ENCODE measurements around the gene GPR39. TPM values are rescaled to one million over a fixed set of nuclear protein-coding genes. Genes with fewer than 3 reads are reported as not detected.

GPR39 gene
- total RNA-seq, 1 donor from 2014 or later = 1.0 TPM

- H3K4me1 Mint-ChIP-seq (ENCODE audit: low read depth, unreplicated experiment) = no peaks in the 10 kb centered on the region
- no peaks in the 10 kb centered on the region for H3K9me3 Mint-ChIP-seq (ENCODE audit: unreplicated experiment)
- no peak overlapping the region for H3K4me3 Mint-ChIP-seq (ENCODE audit: unreplicated experiment)
- peaks cover 3% of the 10 kb centered on the region for H3K27me3 Mint-ChIP-seq (ENCODE audit: unreplicated experiment)
- no peak overlapping the region for H3K27ac Mint-ChIP-seq (ENCODE audit: unreplicated experiment)
- DNase-seq = no peak
- TF ChIP-seq CTCF (IDR thresholded peaks at IDR 0.05; ENCODE audit: partially characterized antibody, unreplicated experiment) = no peak
- peaks cover 4% of the 10 kb centered on the region for H3K36me3 Mint-ChIP-seq (ENCODE audit: unreplicated experiment)
Observed at GRCh38 chr2:132560562-132560961, 144.0 kb downstream of the GPR39 start.

DNA sequence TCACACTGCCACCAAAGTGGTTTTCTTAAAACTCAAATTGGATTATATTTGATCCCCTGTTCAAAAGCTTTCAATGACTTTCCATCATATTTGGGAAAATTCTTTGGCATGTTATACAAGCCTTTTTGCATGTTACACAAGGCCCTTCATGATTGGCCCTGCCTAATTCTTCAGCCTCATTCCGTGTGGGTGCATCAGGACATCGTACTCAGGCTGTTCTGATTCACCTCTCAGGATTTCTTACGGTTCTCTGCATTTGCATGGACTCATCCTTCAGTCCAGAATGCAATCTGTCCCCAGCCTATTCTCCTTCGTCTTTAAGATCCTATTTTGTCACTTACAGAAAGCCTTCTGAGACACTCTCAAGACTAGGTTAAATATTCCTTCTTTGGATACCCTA lies 145.6 kb downstream of the GPR39 start:
- no peak overlapping the region for H3K27ac Mint-ChIP-seq (ENCODE audit: unreplicated experiment)
- H3K4me1 Mint-ChIP-seq (ENCODE audit: low read depth, unreplicated experiment) = no peaks in the 10 kb centered on the region
- no peak overlapping the region for H3K4me3 Mint-ChIP-seq (ENCODE audit: unreplicated experiment)
- no peak for TF ChIP-seq CTCF (IDR thresholded peaks at IDR 0.05; ENCODE audit: partially characterized antibody, unreplicated experiment)
- DNase-seq = no peak
- H3K36me3 Mint-ChIP-seq (ENCODE audit: unreplicated experiment) = peaks cover 4% of the 10 kb centered on the region
- H3K9me3 Mint-ChIP-seq (ENCODE audit: unreplicated experiment) = no peaks in the 10 kb centered on the region
- peaks cover 3% of the 10 kb centered on the region for H3K27me3 Mint-ChIP-seq (ENCODE audit: unreplicated experiment)

GRCh38 chr2:132564065-132564464 lies 147.5 kb downstream of the GPR39 start:
- H3K27me3 Mint-ChIP-seq (ENCODE audit: unreplicated experiment) = peaks cover 3% of the 10 kb centered on the region
- no peak for TF ChIP-seq CTCF (IDR thresholded peaks at IDR 0.05; ENCODE audit: partially characterized antibody, unreplicated experiment)
- no peak for DNase-seq
- H3K36me3 Mint-ChIP-seq (ENCODE audit: unreplicated experiment) = peaks cover 4% of the 10 kb centered on the region
- no peaks in the 10 kb centered on the region for H3K4me1 Mint-ChIP-seq (ENCODE audit: low read depth, unreplicated experiment)
- H3K9me3 Mint-ChIP-seq (ENCODE audit: unreplicated experiment) = no peaks in the 10 kb centered on the region
- no peak overlapping the region for H3K4me3 Mint-ChIP-seq (ENCODE audit: unreplicated experiment)
- H3K27ac Mint-ChIP-seq (ENCODE audit: unreplicated experiment) = no peak overlapping the region

DNA sequence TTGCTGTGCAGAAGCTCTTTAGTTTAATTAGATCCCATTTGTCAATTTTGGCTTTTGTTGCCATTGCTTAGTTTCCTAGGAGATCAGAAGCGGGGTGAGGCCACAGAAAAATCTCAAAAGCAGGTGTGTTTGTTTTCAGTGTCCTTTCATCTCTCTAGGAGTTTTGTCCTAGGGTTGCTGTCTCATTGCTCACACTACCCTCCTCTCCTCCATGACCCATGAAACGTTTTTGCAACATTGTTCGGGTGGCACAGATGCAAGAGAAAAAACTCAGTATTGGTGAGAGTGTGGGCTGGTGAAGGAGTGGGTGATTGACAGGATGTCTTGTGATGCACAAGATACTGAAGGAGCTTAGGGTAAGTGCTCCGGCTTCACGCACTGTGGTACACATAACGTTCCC lies 149.8 kb downstream of the GPR39 start:
- no peaks in the 10 kb centered on the region for H3K4me1 Mint-ChIP-seq (ENCODE audit: low read depth, unreplicated experiment)
- H3K4me3 Mint-ChIP-seq (ENCODE audit: unreplicated experiment) = no peak overlapping the region
- no peaks in the 10 kb centered on the region for H3K36me3 Mint-ChIP-seq (ENCODE audit: unreplicated experiment)
- H3K27me3 Mint-ChIP-seq (ENCODE audit: unreplicated experiment) = peaks cover 3% of the 10 kb centered on the region
- no peak overlapping the region for H3K27ac Mint-ChIP-seq (ENCODE audit: unreplicated experiment)
- no peak for TF ChIP-seq CTCF (IDR thresholded peaks at IDR 0.05; ENCODE audit: partially characterized antibody, unreplicated experiment)
- no peaks in the 10 kb centered on the region for H3K9me3 Mint-ChIP-seq (ENCODE audit: unreplicated experiment)
- no peak for DNase-seq

GRCh38 chr2:132567682-132568081 lies 151.1 kb downstream of the GPR39 start:
- Mint-ChIP-seq H3K27ac (ENCODE audit: unreplicated experiment) (no peak overlapping the region), H3K4me3 (ENCODE audit: unreplicated experiment) (no peak overlapping the region), H3K9me3 (ENCODE audit: unreplicated experiment) (no peaks in the 10 kb centered on the region), H3K27me3 (ENCODE audit: unreplicated experiment) (no peaks in the 10 kb centered on the region), H3K4me1 (ENCODE audit: low read depth, unreplicated experiment) (no peaks in the 10 kb centered on the region), H3K36me3 (ENCODE audit: unreplicated experiment) (no peaks in the 10 kb centered on the region)
- DNase-seq = no peak
- TF ChIP-seq CTCF (IDR thresholded peaks at IDR 0.05; ENCODE audit: partially characterized antibody, unreplicated experiment) = no peak
